ENCODE results near the gene BAD. TPM values are rescaled to one million over a fixed set of nuclear protein-coding genes. Genes with fewer than 3 reads are reported as not detected.
A peak's percentile ranks its signal among the peaks of the same experiment; 100 is the strongest.

BAD gene
- total and polyA plus RNA-seq, 4 experiments from 2014 or later: 23.1 to 70.1 (median 37.2) TPM

DNA sequence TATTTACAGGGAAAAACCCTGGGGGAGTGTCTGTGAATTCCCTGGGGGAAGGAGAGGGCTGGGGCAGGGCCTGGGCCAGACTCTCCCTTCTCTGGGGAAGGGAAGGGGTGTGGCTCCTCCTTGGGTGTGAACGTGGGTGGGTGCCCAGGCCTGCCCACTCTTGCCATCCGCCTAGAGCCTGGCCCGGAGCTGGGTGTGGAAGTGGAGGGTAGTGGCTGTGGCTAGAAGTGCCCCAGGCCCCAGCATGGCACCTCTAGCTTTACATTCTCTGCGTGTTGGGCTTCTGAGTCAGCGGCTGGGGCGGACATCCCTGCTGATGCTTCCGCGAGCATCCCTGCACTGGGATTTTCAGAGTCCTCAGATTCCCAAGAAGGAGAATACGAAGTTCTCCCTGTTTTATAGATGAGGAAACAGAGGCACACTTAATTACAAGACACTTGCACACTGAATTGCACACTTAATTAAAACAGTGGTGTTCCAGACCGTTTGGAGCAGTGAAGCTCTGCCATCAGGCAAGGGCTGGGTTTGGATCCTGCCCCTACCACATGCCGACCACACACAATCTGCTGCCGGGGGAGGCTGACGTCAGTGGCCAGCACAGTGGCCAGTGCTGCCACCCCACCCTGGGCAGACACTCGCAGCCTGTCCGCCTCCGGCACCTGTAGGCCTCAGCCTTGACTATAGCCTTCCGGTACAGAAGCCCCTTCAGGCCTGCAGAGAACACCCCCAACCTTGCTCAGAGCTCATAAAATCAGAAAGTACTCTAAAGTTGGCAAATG is 7.6 kb downstream of the BAD start:
- peaks cover 9% of the 10 kb centered on the region for H3K36me3 ChIP-seq (ENCODE audit: insufficient read depth, low read length)
- Mint-ChIP-seq H3K9me3 (no peaks in the 10 kb centered on the region), H3K36me3 (peaks cover 0 to 18% of the 10 kb centered on the region in 2 donors), H3K27ac (no peak overlapping the region), H3K4me1 (peaks cover 3 to 9% (median 5%) of the 10 kb centered on the region in 4 donors), H3K27me3 (no peaks in the 10 kb centered on the region), H3K4me3 (no peak overlapping the region)
- CTCF ChIA-PET (ENCODE audit: partially characterized antibody): interaction anchor here (0.9 to 2.6 kb wide), 3 partner anchors 24 to 72 kb away, joined by 3 to 10 read pairs (median 4); partner anchors contain the start of genes PRDX5 and TRMT112
- no peaks in the 10 kb centered on the region for H3K9me3 ChIP-seq (ENCODE audit: control insufficient read depth in 1 of 2, low read length in 2 of 2)
- POLR2A ChIA-PET (ENCODE audit: partially characterized antibody): interaction anchor here (1.3 to 2.5 kb wide), 3 partner anchors 8 to 70 kb away, joined by 3 to 9 read pairs (median 4); partner anchors contain the start of genes BAD and FERMT3
- intact Hi-C loops (cut with micrococcal nuclease): no loop called here
- peaks cover 3% of the 10 kb centered on the region for H3K4me1 ChIP-seq (ENCODE audit: insufficient read depth, low read length)
- no peak overlapping the region for H3K4me3 ChIP-seq (ENCODE audit: low read length in 2 of 2)
- H3K27ac ChIP-seq (ENCODE audit: low read depth, low read length): no peak overlapping the region
- DNase-seq: no peak
- no peaks in the 10 kb centered on the region for H3K27me3 ChIP-seq (ENCODE audit: insufficient read depth, low read length)

DNA sequence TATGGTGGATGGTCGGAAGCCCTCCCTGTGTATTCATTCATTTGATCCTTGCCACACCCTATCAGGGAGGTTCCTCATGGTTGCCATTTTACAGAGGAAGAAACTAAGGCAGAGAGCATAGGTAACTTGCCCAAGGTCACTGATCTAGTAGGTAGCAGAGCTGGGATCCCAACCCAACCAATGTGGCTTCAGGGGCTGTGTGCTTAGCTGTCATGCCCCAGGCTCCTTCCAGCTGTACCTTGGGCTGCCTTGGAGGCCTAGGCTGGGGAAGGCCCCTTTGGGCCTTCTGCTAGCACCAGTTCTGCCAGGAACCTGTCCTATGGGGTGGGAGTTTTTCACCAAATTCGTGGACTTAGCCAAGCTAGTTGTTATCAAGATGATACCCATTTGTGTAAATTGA is 8.6 kb downstream of the BAD start:
- ChIA-PET CTCF (ENCODE audit: partially characterized antibody) (no interaction called here), POLR2A (ENCODE audit: partially characterized antibody) (interaction anchor here (1.3 to 2.5 kb wide), 2 partner anchors 9 to 69 kb away, joined by 3 to 9 read pairs; partner anchors contain the start of genes BAD and FERMT3)
- Histone ChIP-seq H3K27ac (ENCODE audit: low read depth, low read length) (no peak overlapping the region), H3K9me3 (ENCODE audit: control insufficient read depth in 1 of 2, low read length in 2 of 2) (no peaks in the 10 kb centered on the region), H3K4me1 (ENCODE audit: insufficient read depth, low read length) (peaks cover 6% of the 10 kb centered on the region), H3K27me3 (ENCODE audit: insufficient read depth, low read length) (no peaks in the 10 kb centered on the region), H3K4me3 (ENCODE audit: low read length in 2 of 2) (no peak overlapping the region), H3K36me3 (ENCODE audit: insufficient read depth, low read length) (peaks cover 9% of the 10 kb centered on the region)
- Mint-ChIP-seq H3K36me3 (peaks cover 0 to 18% of the 10 kb centered on the region in 2 donors), H3K4me1 (peaks cover 4 to 11% (median 5%) of the 10 kb centered on the region in 4 donors), H3K27ac (peak overlapping the region in 1 of 7 donors; percentile 79), H3K9me3 (peaks cover 0 to 6% (median 0%) of the 10 kb centered on the region in 8 donors), H3K4me3 (no peak overlapping the region), H3K27me3 (no peaks in the 10 kb centered on the region)
- intact Hi-C loops (cut with micrococcal nuclease): no loop called here
- no peak for DNase-seq

DNA sequence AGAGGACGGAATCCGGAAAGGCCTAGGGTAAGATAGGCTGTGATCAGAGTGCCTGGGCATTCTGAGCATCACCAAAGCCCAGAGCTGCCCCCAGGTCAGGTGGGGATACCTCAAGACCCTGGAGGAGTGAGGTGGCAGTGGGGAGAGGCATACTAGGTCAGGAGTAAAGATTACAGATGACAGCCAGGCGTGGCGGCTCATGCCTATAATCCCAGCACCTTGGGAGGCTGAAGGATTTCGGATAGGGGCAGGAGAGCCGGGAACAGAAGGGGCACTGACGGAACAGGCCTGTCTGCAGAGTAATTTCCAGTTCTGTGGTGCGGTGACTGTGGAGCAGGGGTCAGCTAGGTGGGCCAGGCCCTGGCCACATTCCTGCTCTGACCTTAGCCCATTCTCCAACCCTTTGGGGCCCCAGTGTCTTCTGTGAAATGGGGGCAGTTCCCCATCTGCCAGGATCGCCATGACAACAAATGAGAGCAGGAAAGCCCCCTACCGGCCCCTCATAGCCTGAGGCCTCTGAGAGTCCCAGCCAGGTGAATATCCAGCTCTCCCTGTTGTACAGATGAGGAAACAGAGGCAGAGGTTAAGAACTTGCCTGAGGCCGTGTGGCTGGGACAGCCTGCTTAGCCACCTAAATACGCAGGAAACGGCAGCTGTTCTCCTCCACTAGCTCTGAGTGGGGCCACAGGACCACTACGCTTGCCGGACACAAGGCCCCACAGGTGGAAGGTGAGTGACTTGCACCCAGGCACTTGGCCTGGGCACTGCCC is 9.2 kb downstream of the BAD start:
- intact Hi-C loops (cut with micrococcal nuclease): no loop called here
- POLR2A ChIA-PET (ENCODE audit: partially characterized antibody): interaction anchor here (2.5 kb wide), 1 partner anchor 68 kb away, joined by 9 read pairs; the partner anchor contains the start of gene FERMT3
- H3K36me3 Mint-ChIP-seq: peaks cover 0 to 22% of the 10 kb centered on the region in 2 donors

DNA sequence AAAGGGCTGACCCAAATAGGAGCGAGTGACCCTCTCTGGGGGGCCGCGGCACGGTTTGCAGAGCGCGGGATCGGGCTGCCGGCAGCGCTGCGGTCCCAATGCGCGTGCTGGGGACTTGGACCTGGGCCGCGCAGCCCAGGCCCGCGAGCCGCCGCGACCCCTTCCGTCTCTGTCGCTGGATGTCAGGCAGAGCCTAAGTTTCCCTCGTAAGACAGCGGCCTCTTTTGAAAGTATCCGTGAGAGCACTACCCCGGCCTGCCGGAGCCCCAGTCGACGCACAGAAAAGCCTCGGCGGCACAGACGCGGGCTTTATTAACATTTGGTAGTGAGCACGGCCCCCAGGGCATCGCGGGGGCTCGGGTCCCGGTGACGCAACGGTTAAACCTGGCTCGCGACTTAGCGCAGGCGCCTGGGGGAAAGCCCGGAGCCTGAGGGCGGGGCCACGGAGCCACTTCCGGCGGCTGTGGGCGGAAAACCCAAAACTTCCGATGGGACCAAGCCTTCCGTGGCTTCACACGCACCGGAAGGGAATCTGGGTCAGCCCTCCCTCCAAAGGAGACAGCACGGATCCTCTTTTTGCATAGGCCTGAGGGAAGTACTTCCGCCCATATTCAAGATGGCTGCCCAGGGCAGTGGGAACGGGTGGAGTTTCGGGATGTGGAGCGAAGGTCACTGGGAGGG is 14.8 kb downstream of the BAD start:
- Mint-ChIP-seq H3K9me3 (peaks cover 0 to 13% (median 0%) of the 10 kb centered on the region in 8 donors), H3K27me3 (peaks cover 0 to 4% of the 10 kb centered on the region in 2 donors), H3K4me1 (peaks cover 9 to 36% (median 19%) of the 10 kb centered on the region in 4 donors), H3K36me3 (peaks cover 0 to 20% of the 10 kb centered on the region in 2 donors), H3K4me3 (peak overlapping the region; percentile 93 to 100 (median 96)), H3K27ac (peak overlapping the region; percentile 98 to 100 (median 99))
- ChIA-PET POLR2A (ENCODE audit: partially characterized antibody) (interaction anchor here (0.6 to 6.9 kb wide), 35 partner anchors 8 to 1679 kb away, joined by 3 to 289 read pairs (median 5); partner anchors contain the start of genes BAD, CATSPERZ, CCDC88B and COX8A), CTCF (ENCODE audit: partially characterized antibody) (interaction anchor here (0.7 to 6.5 kb wide), 8 partner anchors 12 to 64 kb away, joined by 3 to 92 read pairs (median 5); partner anchors contain the start of genes BAD, CATSPERZ, ESRRA and FERMT3)
- Histone ChIP-seq H3K36me3 (ENCODE audit: insufficient read depth, low read length) (no peaks in the 10 kb centered on the region), H3K27me3 (ENCODE audit: insufficient read depth, low read length) (no peaks in the 10 kb centered on the region), H3K4me1 (ENCODE audit: insufficient read depth, low read length) (peaks cover 20% of the 10 kb centered on the region), H3K4me3 (ENCODE audit: low read length in 2 of 2) (peak overlapping the region; percentile 93 to 98), H3K27ac (ENCODE audit: low read depth, low read length) (peak overlapping the region; percentile 93), H3K9me3 (ENCODE audit: control insufficient read depth in 1 of 2, low read length in 2 of 2) (no peaks in the 10 kb centered on the region)
- peak; percentile 98 for DNase-seq
- intact Hi-C loops (cut with micrococcal nuclease): loop anchor here (1.0 kb wide), 9 partner anchors 16 to 84 kb away; partner anchors contain the start of genes DNAJC4, ESRRA, FKBP2 and GPR137

More for the DNA sequence above, 9.2 kb downstream of the BAD start:
- H3K9me3 ChIP-seq (ENCODE audit: control insufficient read depth in 1 of 2, low read length in 2 of 2): no peaks in the 10 kb centered on the region
- Mint-ChIP-seq H3K9me3 (peaks cover 0 to 12% (median 0%) of the 10 kb centered on the region in 8 donors), H3K4me3 (no peak overlapping the region), H3K27me3 (peaks cover 0 to 1% of the 10 kb centered on the region in 2 donors), H3K27ac (peak overlapping the region in 1 of 7 donors; percentile 15), H3K4me1 (peaks cover 5 to 14% (median 6%) of the 10 kb centered on the region in 4 donors)
- DNase-seq: no peak
- no peaks in the 10 kb centered on the region for H3K27me3 ChIP-seq (ENCODE audit: insufficient read depth, low read length)
- H3K27ac ChIP-seq (ENCODE audit: low read depth, low read length): no peak overlapping the region
- peaks cover 9% of the 10 kb centered on the region for H3K36me3 ChIP-seq (ENCODE audit: insufficient read depth, low read length)
- H3K4me1 ChIP-seq (ENCODE audit: insufficient read depth, low read length): peaks cover 6% of the 10 kb centered on the region
- H3K4me3 ChIP-seq (ENCODE audit: low read length in 2 of 2): no peak overlapping the region
- CTCF ChIA-PET (ENCODE audit: partially characterized antibody): no interaction called here

DNA sequence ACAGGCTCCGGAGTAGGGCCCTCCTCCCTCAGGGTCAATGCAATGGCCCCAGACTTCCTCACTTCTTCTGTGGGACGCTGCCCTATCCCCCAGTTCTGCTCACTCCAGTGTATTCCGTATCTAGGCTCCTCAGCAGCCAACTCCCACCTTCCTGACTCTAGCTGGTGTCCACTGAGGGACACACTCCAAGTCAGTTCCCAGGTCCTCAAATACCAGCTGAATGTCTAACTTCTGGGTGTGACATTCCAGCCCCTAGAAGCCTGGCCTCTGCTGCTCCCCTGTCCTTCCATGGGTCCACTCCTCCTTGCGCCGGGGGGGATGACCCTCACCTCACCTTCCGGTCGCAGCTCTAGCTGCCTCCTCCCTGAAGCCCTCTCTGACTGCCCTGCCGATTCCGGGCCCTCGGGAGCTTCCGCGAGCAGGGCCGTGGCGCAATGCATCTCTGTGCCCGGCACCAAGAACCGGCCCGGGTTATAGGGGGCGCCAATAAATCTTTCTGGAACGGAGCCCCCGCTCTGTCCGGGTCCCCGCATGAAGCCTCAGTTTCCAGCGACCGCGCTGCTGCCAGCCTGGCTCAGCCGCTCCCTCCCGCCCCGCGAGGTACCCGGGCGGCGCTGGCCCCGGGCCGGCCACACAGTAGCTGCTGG is 15.4 kb downstream of the BAD start:
- intact Hi-C loops (cut with micrococcal nuclease): loop anchor here (1.0 kb wide), 3 partner anchors 18 to 65 kb away; partner anchors contain the start of gene PLCB3
- peak overlapping the region; percentile 93 to 98 for H3K4me3 ChIP-seq (ENCODE audit: low read length in 2 of 2)
- peak overlapping the region; percentile 92 to 100 (median 96) for H3K4me3 Mint-ChIP-seq
- ChIA-PET CTCF (ENCODE audit: partially characterized antibody) (interaction anchor here (1.0 to 6.5 kb wide), 7 partner anchors 14 to 63 kb away, joined by 3 to 92 read pairs (median 7); partner anchors contain the start of genes BAD, CATSPERZ, ESRRA and FERMT3), POLR2A (ENCODE audit: partially characterized antibody) (interaction anchor here (0.7 to 6.9 kb wide), 24 partner anchors 8 to 1428 kb away, joined by 3 to 289 read pairs (median 6); partner anchors contain the start of genes BAD, CATSPERZ, CCDC88B and COX8A)
- H3K27me3 Mint-ChIP-seq: peaks cover 0 to 4% of the 10 kb centered on the region in 2 donors
- peak overlapping the region; percentile 95 to 100 (median 98) for H3K27ac Mint-ChIP-seq
- peaks cover 0 to 13% (median 0%) of the 10 kb centered on the region in 8 donors for H3K9me3 Mint-ChIP-seq
- H3K9me3 ChIP-seq (ENCODE audit: control insufficient read depth in 1 of 2, low read length in 2 of 2): no peaks in the 10 kb centered on the region
- H3K27ac ChIP-seq (ENCODE audit: low read depth, low read length): peak overlapping the region; percentile 93
- peaks cover 20% of the 10 kb centered on the region for H3K4me1 ChIP-seq (ENCODE audit: insufficient read depth, low read length)
- peaks cover 0 to 20% of the 10 kb centered on the region in 2 donors for H3K36me3 Mint-ChIP-seq
- no peaks in the 10 kb centered on the region for H3K36me3 ChIP-seq (ENCODE audit: insufficient read depth, low read length)
- DNase-seq: peak in 1 of 5 donors; percentile 37
- H3K27me3 ChIP-seq (ENCODE audit: insufficient read depth, low read length): no peaks in the 10 kb centered on the region
- H3K4me1 Mint-ChIP-seq: peaks cover 9 to 36% (median 19%) of the 10 kb centered on the region in 4 donors

Measured in CD4-positive, alpha-beta memory T cell (primary cell).